ENCODE results near the gene NUDT1.

NUDT1 gene

GRCh38 chr7:2299131-2299829, 57.3 kb downstream of the NUDT1 start:
- DNase-seq (ENCODE audit: low read depth) = peak; percentile 86

- DNase-seq (ENCODE audit: low read depth) = peak; percentile 9
Measured at GRCh38 chr7:2299870-2300512, 58.0 kb downstream of the NUDT1 start.

All from EH (cell line).